Heart right ventricle (tissue), 16 donors: Measurements from ENCODE around the gene RNF11. TPM values are rescaled to one million over a fixed set of nuclear protein-coding genes. Genes with fewer than 3 reads are reported as not detected.

Experiments
- ATAC-seq, 8 donors: fragments of 200-7000 bp; cut with Tn5 transposase; one replicate each; pipeline ENCODE4 v1.9.1; 2020; ENCODE audit warnings: mild to moderate bottlenecking in 8 of 8, moderate library complexity in 8 of 8, moderate number of reproducible peaks in 1 of 8
- DNase-seq, 2 donors: peaks; one replicate each; pipeline ENCODE4 v3.0.0-alpha.2; 2020
- H3K27ac ChIP-seq, 10 donors: fragments of 200-600 bp; sonication (generic) in 2 of 10; one replicate each; pipeline versions ENCODE4 v1.5.0 to v1.8.0; 2020 to 2022; ENCODE audit warnings: mild to moderate bottlenecking in 3 of 10
- H3K27me3 ChIP-seq, 7 donors: fragments of 200-600 bp; one replicate each; pipeline ENCODE4 v1.8.0; 2021 to 2022; ENCODE audit warnings: mild to moderate bottlenecking in 2 of 7
- H3K36me3 ChIP-seq, 9 donors: fragments of 200-600 bp; sonication (generic) in 1 of 9; one replicate each; pipeline versions ENCODE4 v1.5.0 to v1.8.0; 2020 to 2022; ENCODE audit warnings: mild to moderate bottlenecking in 2 of 9
- H3K4me1 ChIP-seq, 9 donors: fragments of 200-600 bp; sonication (generic) in 1 of 9; one replicate each; pipeline versions ENCODE4 v1.5.0 to v1.8.0; 2020 to 2022; ENCODE audit warnings: mild to moderate bottlenecking in 4 of 9
- H3K4me3 ChIP-seq, 10 donors: fragments of 200-600 bp; sonication (generic) in 2 of 10; one replicate each; pipeline versions ENCODE4 v1.5.0 to v1.8.0; 2020 to 2022; ENCODE audit warnings: mild to moderate bottlenecking in 7 of 10, moderate library complexity in 2 of 10
- H3K9me3 ChIP-seq, 11 donors: fragments of 200-600 bp in 10 of 11; sonication (generic) in 2 of 11; one replicate each; pipeline versions ENCODE4 v1.5.0 to v1.8.0; 2013 to 2022; ENCODE audit warnings: mild to moderate bottlenecking in 2 of 11, control low read depth in 1 of 11, moderate library complexity in 1 of 11
- WGBS, 2 donors: extraction: QIAGEN DNeasy Blood & Tissue Kit; methylation state at CpG; one replicate each; pipeline ENCODE4 v1.1.7; 2013; ENCODE audit warnings: inconsistent platforms in 1 of 2; 5-methylcytosine and 5-hydroxymethylcytosine counted together
- intact Hi-C, 10 donors: fragments of 100-400 bp; cut with DNase I; formaldehyde crosslinking; loops; one replicate each; pipeline versions ENCODE4 v1.11.1 to v1.14.2; 2022
- polyA plus RNA-seq, 2 donors: library from polyadenylated mRNA; stranded (reverse); fragments of 200-250 nt; gene quantifications; one replicate each; pipeline ENCODE4 v1.2.3, GENCODE V29; 2013
- total RNA-seq, 10 donors: library from RNA; stranded (reverse); fragmentation: NEBNext Ultra II Directional in 3 of 10; extraction: Animal tissue kit (Norgen Biotek cat#: 25700) in 3 of 10; gene quantifications; one replicate each; pipeline versions ENCODE4 v1.2.1 to v1.2.4, GENCODE V29; 2021 to 2023
- TF ChIP-seq, protein P1 (sequence below), 9 donors: fragments of 200-600 bp; sonication (generic) in 2 of 9; IDR thresholded peaks; one replicate each; pipeline versions ENCODE4 v1.5.0 to v1.8.0; 2021 to 2022; ENCODE audit warnings: antibody characterized with exemption in 9 of 9, mild to moderate bottlenecking in 5 of 9, moderate library complexity in 1 of 9
- donor health status: Arrhythmogenic right ventricular cardiomyopathy.
- donor health status: ischemic (EF 13 %, LVEDD 7.1; RV severe dilation, severe dysfunction).
- donor health status: healthy with polysubstance abuse.
- donor health status: DM: no; HTN: yes; CAD: no.
- donor health status: DM: no; HTN: no; CAD: no.
- donor health status: ischemic (EF 25% LVEDD 6.9; RV normal size, moderate dysfunction).
- donor health status: ischemic (EF 25% LVEDD 5.7; RV mildly dilated, moderate dysfunction).
- donor health status: healthy.
- donor health status: DM: yes; HTN: yes; CAD: no.
- donor health status: Ischemic cardiomyopathy.
- donor health status: ischemic (EF 35%, LVEDD 5.7; RV mildly dilated, moderate dysfunction).
- donor health status: nonischemic (EF 11% LVEDD 7.7; RV severe dilation, severe dysfunction).
- donor health status: DM: yes; HTN: yes; CAD: no.
- donor health status: PGD.
- donor health status: ischemic (EF 29% LVEDD 5.4; RV normal size, mild dysfunction).
- donor health status: nonischemic (EF 23%, LVEDD 6.1; RV moderate dilation, normal function).

The RNF11 gene
- total and polyA plus RNA-seq, 12 donors = 33.5 to 157 (median 114) TPM

DNA sequence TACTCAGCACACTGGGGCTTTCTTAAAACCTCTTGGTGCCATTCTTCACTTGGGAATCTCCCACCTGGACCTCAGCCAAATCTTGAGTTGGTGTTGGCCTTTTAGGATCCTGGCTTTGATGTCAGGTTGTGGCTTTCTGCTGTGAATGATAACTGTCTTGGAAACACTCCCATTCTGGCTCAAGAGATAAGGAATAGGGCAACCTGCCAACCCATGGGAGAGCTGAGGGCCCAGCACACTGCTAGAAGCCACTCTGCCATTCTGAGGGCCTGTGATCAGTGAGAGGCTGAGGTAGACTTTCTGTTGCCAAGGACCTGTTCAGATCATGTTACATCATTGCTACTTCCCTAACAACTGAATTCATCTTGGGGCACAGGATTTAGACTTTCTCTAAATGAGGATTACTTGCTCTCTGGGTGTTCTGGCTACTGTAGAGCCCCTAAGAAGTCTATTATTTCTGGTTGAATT is 48.4 kb downstream of the RNF11 start:
- DNase-seq (peak in 1 of 2 donors; percentile 45), ATAC-seq (peak; percentile 25 to 85 (median 70))
- TF ChIP-seq, protein P1, sequence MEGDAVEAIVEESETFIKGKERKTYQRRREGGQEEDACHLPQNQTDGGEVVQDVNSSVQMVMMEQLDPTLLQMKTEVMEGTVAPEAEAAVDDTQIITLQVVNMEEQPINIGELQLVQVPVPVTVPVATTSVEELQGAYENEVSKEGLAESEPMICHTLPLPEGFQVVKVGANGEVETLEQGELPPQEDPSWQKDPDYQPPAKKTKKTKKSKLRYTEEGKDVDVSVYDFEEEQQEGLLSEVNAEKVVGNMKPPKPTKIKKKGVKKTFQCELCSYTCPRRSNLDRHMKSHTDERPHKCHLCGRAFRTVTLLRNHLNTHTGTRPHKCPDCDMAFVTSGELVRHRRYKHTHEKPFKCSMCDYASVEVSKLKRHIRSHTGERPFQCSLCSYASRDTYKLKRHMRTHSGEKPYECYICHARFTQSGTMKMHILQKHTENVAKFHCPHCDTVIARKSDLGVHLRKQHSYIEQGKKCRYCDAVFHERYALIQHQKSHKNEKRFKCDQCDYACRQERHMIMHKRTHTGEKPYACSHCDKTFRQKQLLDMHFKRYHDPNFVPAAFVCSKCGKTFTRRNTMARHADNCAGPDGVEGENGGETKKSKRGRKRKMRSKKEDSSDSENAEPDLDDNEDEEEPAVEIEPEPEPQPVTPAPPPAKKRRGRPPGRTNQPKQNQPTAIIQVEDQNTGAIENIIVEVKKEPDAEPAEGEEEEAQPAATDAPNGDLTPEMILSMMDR (IDR thresholded peaks at IDR 0.05) = no peak
- intact Hi-C loops = loop anchor here in 1 of 10 donors (1.0 kb wide), 1 partner anchor 48 kb away; the partner anchor contains the start of gene RNF11
- Histone ChIP-seq H3K36me3 (peaks cover 0 to 23% (median 0%) of the 10 kb centered on the region in 9 donors), H3K27ac (no peak overlapping the region), H3K27me3 (no peaks in the 10 kb centered on the region), H3K4me1 (peaks cover 0 to 34% (median 14%) of the 10 kb centered on the region in 9 donors), H3K9me3 (no peaks in the 10 kb centered on the region), H3K4me3 (no peak overlapping the region)

DNA sequence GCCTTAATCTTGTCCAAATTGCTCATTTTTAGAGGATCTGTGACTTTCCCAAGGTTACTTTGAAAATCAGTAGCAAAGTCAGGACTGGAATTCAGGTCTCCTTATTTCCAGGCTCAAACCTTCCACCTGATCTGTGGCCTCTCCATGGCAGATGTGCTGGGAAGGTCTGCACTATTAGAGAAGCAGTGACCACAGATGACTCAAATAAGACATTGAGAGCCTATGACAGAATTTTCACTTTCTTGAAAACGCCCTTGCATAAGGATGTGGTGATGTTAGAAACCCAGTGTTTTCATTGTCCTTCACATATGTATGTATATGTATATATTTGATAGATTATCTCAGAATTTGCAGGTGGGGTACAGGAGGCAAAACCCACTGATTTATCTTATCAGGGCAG is 49.0 kb downstream of the RNF11 start:
- Histone ChIP-seq H3K9me3 (no peaks in the 10 kb centered on the region), H3K27ac (no peak overlapping the region), H3K4me1 (peaks cover 0 to 34% (median 14%) of the 10 kb centered on the region in 9 donors), H3K27me3 (no peaks in the 10 kb centered on the region), H3K4me3 (no peak overlapping the region), H3K36me3 (peaks cover 0 to 26% (median 0%) of the 10 kb centered on the region in 9 donors)
- ATAC-seq (no peak), DNase-seq (no peak)
- TF ChIP-seq, protein P1 (IDR thresholded peaks at IDR 0.05) = no peak
- 93 to 94% methylated on average over 1 of the region's 1 CpG for WGBS, 2 donors
- intact Hi-C loops = no loop called here

DNA sequence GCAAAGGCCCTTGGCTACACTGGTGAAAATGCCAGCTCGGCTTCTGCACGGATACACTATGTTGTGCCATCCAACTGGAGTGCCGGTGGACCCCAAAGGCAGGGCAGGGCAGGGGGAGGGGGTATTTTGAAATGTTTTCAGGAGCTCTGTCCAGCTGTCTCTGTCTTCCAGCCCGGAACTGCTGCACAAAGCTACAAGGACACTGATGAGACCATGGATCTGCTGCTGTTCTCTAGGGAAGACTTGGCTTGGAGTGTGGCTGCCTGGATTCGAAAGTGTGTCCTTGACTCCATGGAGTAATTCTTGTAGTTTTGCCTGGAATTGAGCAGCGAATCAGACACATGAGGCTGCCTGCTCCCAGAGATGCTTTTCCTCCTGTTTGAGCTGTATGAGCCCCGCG is 51.9 kb downstream of the RNF11 start:
- H3K4me3 ChIP-seq = no peak overlapping the region

DNA sequence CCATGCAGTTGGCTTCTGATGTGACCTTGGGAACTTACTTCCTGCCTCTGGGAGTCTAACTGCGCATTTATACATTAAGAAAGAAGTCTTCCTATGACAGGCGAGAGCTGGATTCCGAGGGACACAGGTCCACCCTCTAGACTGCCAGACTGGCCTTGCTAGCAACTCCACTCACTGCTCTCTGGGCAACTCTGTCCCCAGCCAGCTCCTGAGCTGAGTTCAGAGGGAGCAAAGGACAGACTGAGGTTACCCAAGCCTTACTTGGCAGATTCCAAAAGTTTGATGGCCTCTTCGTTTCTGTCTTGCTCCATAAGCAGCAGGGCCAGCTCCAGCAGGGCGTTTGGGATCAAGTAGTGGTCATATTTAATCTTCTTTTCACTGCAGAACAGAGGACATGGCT is 52.5 kb downstream of the RNF11 start:
- intact Hi-C loops = no loop called here
- Histone ChIP-seq H3K27me3 (no peaks in the 10 kb centered on the region), H3K36me3 (peaks cover 0 to 30% (median 0%) of the 10 kb centered on the region in 9 donors), H3K27ac (no peak overlapping the region), H3K4me1 (peaks cover 0 to 17% (median 11%) of the 10 kb centered on the region in 9 donors), H3K4me3 (no peak overlapping the region), H3K9me3 (no peaks in the 10 kb centered on the region)
- no peak for DNase-seq
- ATAC-seq = peak in 1 of 8 donors; percentile 32
- 93 to 95% methylated on average over 5 of the region's 5 CpGs for WGBS, 2 donors
- TF ChIP-seq, protein P1 (IDR thresholded peaks at IDR 0.05) = no peak

More for the DNA sequence above, 51.9 kb downstream of the RNF11 start:
- H3K4me1 ChIP-seq = peaks cover 0 to 18% (median 11%) of the 10 kb centered on the region in 9 donors
- intact Hi-C loops = no loop called here
- ATAC-seq (no peak), DNase-seq (no peak)
- no peak overlapping the region for H3K27ac ChIP-seq
- WGBS, 2 donors = 90 to 92% methylated on average over 8 of the region's 8 CpGs
- TF ChIP-seq, protein P1 (IDR thresholded peaks at IDR 0.05) = no peak
- no peaks in the 10 kb centered on the region for H3K27me3 ChIP-seq
- no peaks in the 10 kb centered on the region for H3K9me3 ChIP-seq
- H3K36me3 ChIP-seq = peaks cover 0 to 30% (median 0%) of the 10 kb centered on the region in 9 donors
